MG63 (cell line): Measurements from ENCODE around the gene THAP4. TPM values are rescaled to one million over a fixed set of nuclear protein-coding genes. Genes with fewer than 3 reads are reported as not detected.

Experiments
- DNase-seq: peaks from one replicate; pipeline ENCODE4 v3.0.0-alpha.2; 2020
- H3K27me3 ChIP-seq: fragments of 250-450 bp; sonication (Bioruptor Pico); 2 replicates; pipeline ENCODE4 v1.5.1; 2020; ENCODE audit warnings: mild to moderate bottlenecking, moderate library complexity
- H3K36me3 ChIP-seq: fragments of 250-450 bp; sonication (Bioruptor Pico); 2 replicates; pipeline ENCODE4 v1.5.1; 2020; ENCODE audit warnings: mild to moderate bottlenecking, moderate library complexity
- H3K4me3 ChIP-seq: fragments of 250-450 bp; sonication (Bioruptor Pico); 2 replicates; pipeline ENCODE4 v1.5.1; 2020; ENCODE audit warnings: mild to moderate bottlenecking, moderate library complexity
- H3K9me3 ChIP-seq: fragments of 250-450 bp; sonication (Bioruptor Pico); 2 replicates; pipeline ENCODE4 v1.5.1; 2020; ENCODE audit warnings: mild to moderate bottlenecking, moderate library complexity
- total RNA-seq: library from RNA; depleted of rRNA; stranded (reverse); fragments of >200 nt; shearing (Covaris generic); gene quantifications from 2 replicates; pipeline ENCODE4 v1.2.3, GENCODE V29; 2014; ENCODE audit warnings: low replicate concordance; rRNA removed

Gene THAP4
- total RNA-seq, 1 experiment from 2014 or later, result 110 TPM

DNA sequence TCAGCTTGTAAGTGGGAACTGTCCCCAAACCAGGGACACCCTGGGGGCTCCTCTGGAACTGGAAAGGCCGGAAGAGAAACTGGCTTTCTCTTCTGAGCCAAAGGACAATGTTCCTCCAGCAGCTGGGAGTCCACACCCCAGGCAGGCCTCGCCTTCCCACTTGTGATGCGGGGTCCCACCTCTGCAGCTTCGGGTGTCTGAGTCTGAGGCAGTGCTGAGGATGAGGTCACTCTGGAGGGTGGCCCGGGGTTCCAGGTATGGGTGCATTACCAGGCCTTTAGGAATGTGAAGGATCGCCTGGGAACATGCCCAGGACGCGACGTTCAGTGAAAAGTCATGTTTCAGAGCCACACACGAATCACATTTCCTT lies 96.6 kb downstream of the THAP4 start:
- H3K27me3 ChIP-seq, result 0 out of 2 replicates have a peak, but pooled peaks cover 3% of the 10 kb centered on the region
- H3K4me3 ChIP-seq, result no peak overlapping the region
- H3K36me3 ChIP-seq, result no peaks in the 10 kb centered on the region
- DNase-seq, result no peak
- no peaks in the 10 kb centered on the region for H3K9me3 ChIP-seq

DNA sequence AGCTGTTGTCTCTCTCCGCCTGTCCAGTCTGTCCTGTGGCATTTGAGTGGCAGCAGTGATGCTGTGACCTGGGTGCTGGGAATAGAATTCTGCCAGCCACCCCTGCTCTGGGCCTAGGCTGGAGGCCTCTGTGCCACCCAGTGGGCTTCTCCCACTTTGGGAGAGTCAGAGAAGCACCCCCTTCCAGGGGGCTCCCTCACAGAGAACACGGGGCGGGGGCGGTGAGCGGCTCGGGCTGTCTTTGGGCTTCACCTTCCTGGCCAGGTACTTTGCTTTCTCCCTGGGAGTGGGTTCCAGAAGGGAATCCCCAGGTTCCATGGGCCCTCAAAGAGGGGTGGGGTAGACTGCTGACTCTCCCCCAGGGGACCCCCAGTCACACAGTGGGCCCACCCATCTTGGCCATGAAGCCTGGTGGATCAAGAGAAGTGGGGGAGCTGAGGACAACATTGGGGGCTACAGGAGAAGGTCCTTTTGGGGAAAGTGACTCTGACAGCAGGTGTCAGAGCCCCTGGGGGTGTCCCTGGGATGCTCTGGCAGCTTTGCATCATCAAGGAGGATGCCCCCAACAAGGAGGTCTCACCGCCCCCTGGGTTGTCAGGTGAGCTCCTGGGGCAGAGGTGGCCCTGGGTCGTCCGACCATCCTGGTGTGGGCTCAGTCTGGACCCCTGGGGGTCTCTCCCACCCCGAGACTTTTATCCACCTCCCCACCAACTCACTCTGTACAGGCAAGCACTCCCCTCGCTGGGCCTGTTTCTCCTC lies 97.2 kb downstream of the THAP4 start:
- no peaks in the 10 kb centered on the region for H3K9me3 ChIP-seq
- DNase-seq, result no peak
- no peaks in the 10 kb centered on the region for H3K36me3 ChIP-seq

DNA sequence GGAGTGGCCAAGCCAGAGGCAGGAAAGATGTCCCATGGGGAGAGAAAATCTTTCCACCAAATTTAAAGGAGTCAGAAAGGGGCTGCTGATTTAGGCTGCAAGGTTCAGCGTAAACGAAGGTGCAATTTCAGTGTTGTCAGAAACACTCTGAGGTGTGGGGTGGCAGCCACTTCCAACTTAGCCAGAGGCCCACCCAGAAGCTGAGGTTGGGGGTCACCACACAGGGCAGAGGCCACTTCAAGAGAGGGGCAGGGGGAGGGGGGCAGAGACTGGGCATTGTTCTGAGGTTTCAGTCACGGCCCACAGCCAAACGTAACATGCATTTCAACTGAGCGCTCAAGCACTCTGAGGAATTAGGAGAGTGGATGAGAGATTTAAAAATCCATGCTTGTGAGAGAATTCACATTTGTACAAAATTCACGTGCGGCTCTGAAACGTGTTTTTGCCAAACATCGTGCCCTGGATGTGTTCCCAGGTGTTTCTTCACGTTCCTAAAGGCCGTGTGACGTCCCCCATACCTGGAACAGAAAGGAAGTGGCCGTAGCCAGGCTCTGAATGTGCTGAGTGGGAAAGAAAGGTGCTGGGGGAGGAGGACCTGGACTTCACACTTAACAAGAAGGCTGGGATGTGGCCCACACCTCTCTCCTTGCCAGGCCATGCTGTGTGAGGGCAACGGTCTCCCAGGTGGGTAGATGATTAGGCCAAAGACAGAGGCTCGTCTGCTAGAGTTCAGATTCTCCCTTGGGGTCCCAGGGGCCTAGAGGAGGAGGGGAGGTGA lies 97.9 kb downstream of the THAP4 start:
- no peaks in the 10 kb centered on the region for H3K36me3 ChIP-seq
- no peaks in the 10 kb centered on the region for H3K9me3 ChIP-seq
- H3K27me3 ChIP-seq, result 0 out of 2 replicates have a peak, but pooled peaks cover 3% of the 10 kb centered on the region
- no peak overlapping the region for H3K4me3 ChIP-seq
- no peak for DNase-seq

More for the DNA sequence above, 97.2 kb downstream of the THAP4 start:
- Histone ChIP-seq H3K4me3 (no peak overlapping the region), H3K27me3 (0 out of 2 replicates have a peak, but pooled peaks cover 3% of the 10 kb centered on the region)

DNA sequence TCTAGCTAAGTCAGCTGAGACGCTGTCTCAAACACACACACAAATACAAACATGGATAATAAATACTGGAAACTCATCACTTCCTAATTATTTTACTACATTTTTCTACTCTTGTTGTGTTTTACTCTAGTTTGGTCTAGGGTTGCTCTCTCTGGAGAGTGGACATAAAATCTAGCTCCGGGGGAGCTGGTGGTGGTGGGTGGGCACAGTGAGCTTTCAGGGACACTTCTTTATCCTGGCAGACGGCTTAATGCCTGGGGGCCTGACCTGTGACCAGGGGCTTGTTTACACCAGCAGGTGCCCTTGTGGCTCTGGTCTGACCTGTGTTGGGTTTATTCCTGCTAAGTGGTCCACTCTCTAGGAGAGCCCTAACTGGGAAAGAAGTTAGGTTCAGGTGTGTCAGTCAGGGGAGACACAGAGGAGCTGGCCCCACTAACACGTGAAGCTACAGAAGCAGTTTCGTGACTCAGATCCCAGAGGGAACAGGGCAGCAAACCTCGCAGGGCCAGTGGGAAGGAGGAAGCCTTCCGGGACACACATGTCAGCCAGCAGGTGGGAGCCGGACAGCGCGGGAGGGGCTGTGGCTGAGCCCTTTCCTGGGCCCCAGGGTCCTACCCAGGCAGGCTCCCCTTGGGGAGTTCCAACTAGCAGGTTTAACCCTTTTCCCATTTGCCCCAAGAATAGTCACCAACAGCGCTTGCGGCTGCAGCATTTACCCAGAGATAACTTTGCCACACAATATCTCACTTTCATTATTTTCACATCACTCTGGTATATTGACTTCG lies 100.9 kb downstream of the THAP4 start:
- DNase-seq, result no peak
- Histone ChIP-seq H3K9me3 (no peaks in the 10 kb centered on the region), H3K36me3 (no peaks in the 10 kb centered on the region), H3K27me3 (no peaks in the 10 kb centered on the region), H3K4me3 (no peak overlapping the region)

DNA sequence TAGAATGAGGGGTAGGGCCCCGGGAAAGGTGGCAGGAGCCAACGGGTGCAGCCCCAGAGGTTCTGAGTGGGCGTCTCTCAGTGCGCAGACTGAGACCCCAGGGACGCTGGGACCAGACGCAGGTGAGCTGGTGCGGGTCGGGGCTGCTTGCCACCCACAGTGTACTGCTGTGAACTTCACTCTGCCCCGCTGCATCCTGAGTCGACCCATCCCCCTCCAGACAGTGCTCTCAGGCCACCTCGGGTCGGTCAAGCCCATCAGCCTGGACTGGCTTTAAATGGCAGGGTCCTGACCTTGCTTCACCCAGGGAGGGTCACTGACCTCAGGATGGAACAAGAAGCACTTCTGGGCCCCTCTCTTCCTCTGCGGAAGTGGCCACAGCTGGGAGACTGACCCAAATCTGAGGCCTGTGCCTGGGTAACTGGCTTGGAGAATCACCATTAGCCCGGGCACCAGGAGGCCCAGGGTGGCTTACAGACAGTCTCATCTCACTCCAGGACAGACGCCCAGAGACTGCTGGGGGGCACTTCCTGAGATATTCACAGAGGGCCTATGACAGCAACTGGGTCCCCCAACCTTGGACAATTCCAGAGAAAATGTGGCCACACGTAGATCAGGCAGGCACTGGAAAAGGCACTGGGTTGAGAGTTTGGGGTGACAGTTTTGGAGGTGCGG lies 102.1 kb downstream of the THAP4 start:
- Histone ChIP-seq H3K9me3 (no peaks in the 10 kb centered on the region), H3K4me3 (no peak overlapping the region), H3K27me3 (no peaks in the 10 kb centered on the region), H3K36me3 (no peaks in the 10 kb centered on the region)
- no peak for DNase-seq

Other genes starting within 250 kb of the THAP4 start
- gene STK25, start 128.6 kb downstream of the THAP4 start, total RNA-seq, result 176 and 432 TPM in 2 replicates
- 1.6 and 6.8 TPM in 2 replicates for gene BOK, start 78.4 kb downstream of the THAP4 start, total RNA-seq
- 47.9 and 83.9 TPM in 2 replicates for gene ATG4B, start 535 bp upstream of the THAP4 start, total RNA-seq
- 48.4 and 87.7 TPM in 2 replicates for gene DTYMK, start 49.7 kb upstream of the THAP4 start, total RNA-seq
- gene ING5, start 64.9 kb upstream of the THAP4 start, total RNA-seq, result 10.3 and 45.2 TPM in 2 replicates
- 18.7 and 28.1 TPM in 2 replicates for gene D2HGDH, start 97.5 kb upstream of the THAP4 start, total RNA-seq
- 1.7 TPM in 1 of 2 replicates, not detected in the other for gene GAL3ST2, start 139.7 kb upstream of the THAP4 start, total RNA-seq
- not detected in 2 replicates for gene NEU4, start 172.0 kb upstream of the THAP4 start, total RNA-seq
- not detected in 2 replicates for gene PDCD1, start 221.7 kb upstream of the THAP4 start, total RNA-seq
- gene RTP5, start 232.6 kb upstream of the THAP4 start, total RNA-seq, result not detected in 2 replicates